Calu3 (cell line): ENCODE results near the gene LIX1L. TPM values are rescaled to one million over a fixed set of nuclear protein-coding genes. Genes with fewer than 3 reads are reported as not detected.

Source experiments
- BruUV-seq: library from RNA; stranded (reverse); fragments of 400-500 nt; replicated peaks from 2 replicates; lab custom pipeline; 2021; lab: Mats Ljungman, UMichigan
- CTCF ChIA-PET: fragments of 300-600 bp; sonication (Branson Sonifier 250); formaldehyde crosslinking; loops from one replicate; lab custom pipeline; 2022; ENCODE audit warnings: antibody characterized with exemption; lab: Charles Lee
- DNase-seq: peaks from one replicate; pipeline ENCODE4 v3.0.0; 2022
- H3K27ac Mint-ChIP-seq: one replicate; pipeline ENCODE4 v1.8.0; 2022; ENCODE audit warnings: mixed read lengths; ENCODE audit not compliant: unreplicated experiment
- H3K27me3 Mint-ChIP-seq: one replicate; pipeline ENCODE4 v1.8.0; 2022; ENCODE audit warnings: mixed read lengths; ENCODE audit not compliant: unreplicated experiment
- H3K36me3 Mint-ChIP-seq: one replicate; pipeline ENCODE4 v1.8.0; 2022; ENCODE audit warnings: mild to moderate bottlenecking, moderate library complexity, mixed read lengths; ENCODE audit not compliant: insufficient read depth, unreplicated experiment
- H3K4me1 Mint-ChIP-seq: one replicate; pipeline ENCODE4 v1.8.0; 2022; ENCODE audit warnings: mild to moderate bottlenecking, low read depth, mixed read lengths; ENCODE audit not compliant: unreplicated experiment
- H3K4me3 Mint-ChIP-seq: one replicate; pipeline ENCODE4 v1.8.0; 2022; ENCODE audit warnings: mild to moderate bottlenecking, low read depth, moderate library complexity, mixed read lengths; ENCODE audit not compliant: unreplicated experiment
- H3K9me3 Mint-ChIP-seq: one replicate; pipeline ENCODE4 v1.8.0; 2022; ENCODE audit warnings: low read depth, mixed read lengths; ENCODE audit not compliant: unreplicated experiment
- intact Hi-C: fragments of 100-400 bp; cut with micrococcal nuclease; formaldehyde crosslinking; loops from one replicate; pipeline ENCODE4 v1.10.0; 2022; ENCODE audit not compliant: unreplicated experiment
- total RNA-seq: library from RNA; stranded (reverse); gene quantifications from 2 replicates; pipeline ENCODE4 v1.2.3, GENCODE V29; 2022
- TF ChIP-seq, protein P1 (sequence below): fragments of 200-600 bp; IDR thresholded peaks from one replicate; pipeline ENCODE4 v1.8.0; 2022; ENCODE audit warnings: antibody characterized with exemption; ENCODE audit not compliant: unreplicated experiment

Gene LIX1L
- total RNA-seq, 1 experiment from 2014 or later, result 7.2 TPM

DNA sequence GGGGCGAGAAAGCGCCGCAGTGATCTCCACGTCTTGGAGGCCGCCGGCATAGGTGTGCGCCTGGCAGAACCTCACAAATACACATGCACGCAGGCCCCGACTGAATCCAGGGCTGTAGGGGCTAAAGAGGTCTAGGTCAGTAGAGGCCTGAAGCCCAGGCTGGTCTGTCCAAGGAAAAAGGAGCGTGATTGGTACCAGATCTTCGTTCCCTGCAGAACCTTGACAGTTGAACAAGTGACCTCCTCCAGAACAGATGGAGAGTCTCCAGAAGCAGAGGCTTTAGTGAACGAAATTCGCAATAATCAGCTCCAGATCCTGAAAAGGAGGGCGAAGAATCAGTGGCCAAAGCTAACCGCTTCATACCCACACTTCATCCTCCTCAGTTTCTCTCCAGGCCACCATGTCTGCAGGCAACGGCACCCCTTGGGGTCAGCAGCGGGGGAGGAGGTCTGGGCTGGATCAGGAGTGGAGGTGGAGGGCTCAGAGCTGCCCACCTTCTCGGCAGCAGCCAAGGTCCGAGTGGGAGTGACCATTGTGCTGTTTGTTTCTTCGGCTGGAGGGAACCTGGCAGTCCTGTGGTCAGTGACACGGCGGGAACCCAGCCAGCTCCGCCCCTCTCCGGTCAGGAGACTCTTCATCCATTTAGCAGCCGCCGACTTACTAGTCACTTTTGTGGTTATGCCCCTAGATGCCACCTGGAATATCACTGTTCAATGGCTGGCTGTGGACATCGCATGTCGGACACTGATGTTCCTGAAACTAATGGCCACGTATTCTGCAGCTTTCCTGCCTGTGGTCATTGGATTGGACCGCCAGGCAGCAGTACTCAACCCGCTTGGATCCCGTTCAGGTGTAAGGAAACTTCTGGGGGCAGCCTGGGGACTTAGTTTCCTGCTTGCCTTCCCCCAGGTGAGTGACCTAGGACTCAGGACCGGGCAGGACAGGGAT, 38.6 kb downstream of the LIX1L start:
- Mint-ChIP-seq H3K36me3 (peaks cover 39% of the 10 kb centered on the region), H3K9me3 (no peaks in the 10 kb centered on the region), H3K4me3 (peak overlapping the region; percentile 74), H3K4me1 (peaks cover 15% of the 10 kb centered on the region), H3K27ac (peak overlapping the region; percentile 78), H3K27me3 (no peaks in the 10 kb centered on the region)
- TSS peak; percentile 37 for BruUV-seq
- CTCF ChIA-PET, result interaction anchor here (0.5 to 2.0 kb wide), 9 partner anchors 8 to 117 kb away, joined by 3 to 18 read pairs (median 3); partner anchors contain the start of genes ANKRD34A, NUDT17, PIAS3 and POLR3GL
- TF ChIP-seq, protein P1, sequence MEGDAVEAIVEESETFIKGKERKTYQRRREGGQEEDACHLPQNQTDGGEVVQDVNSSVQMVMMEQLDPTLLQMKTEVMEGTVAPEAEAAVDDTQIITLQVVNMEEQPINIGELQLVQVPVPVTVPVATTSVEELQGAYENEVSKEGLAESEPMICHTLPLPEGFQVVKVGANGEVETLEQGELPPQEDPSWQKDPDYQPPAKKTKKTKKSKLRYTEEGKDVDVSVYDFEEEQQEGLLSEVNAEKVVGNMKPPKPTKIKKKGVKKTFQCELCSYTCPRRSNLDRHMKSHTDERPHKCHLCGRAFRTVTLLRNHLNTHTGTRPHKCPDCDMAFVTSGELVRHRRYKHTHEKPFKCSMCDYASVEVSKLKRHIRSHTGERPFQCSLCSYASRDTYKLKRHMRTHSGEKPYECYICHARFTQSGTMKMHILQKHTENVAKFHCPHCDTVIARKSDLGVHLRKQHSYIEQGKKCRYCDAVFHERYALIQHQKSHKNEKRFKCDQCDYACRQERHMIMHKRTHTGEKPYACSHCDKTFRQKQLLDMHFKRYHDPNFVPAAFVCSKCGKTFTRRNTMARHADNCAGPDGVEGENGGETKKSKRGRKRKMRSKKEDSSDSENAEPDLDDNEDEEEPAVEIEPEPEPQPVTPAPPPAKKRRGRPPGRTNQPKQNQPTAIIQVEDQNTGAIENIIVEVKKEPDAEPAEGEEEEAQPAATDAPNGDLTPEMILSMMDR, result no peak
- intact Hi-C loops, result no loop called here
- DNase-seq, result peak; percentile 70

DNA sequence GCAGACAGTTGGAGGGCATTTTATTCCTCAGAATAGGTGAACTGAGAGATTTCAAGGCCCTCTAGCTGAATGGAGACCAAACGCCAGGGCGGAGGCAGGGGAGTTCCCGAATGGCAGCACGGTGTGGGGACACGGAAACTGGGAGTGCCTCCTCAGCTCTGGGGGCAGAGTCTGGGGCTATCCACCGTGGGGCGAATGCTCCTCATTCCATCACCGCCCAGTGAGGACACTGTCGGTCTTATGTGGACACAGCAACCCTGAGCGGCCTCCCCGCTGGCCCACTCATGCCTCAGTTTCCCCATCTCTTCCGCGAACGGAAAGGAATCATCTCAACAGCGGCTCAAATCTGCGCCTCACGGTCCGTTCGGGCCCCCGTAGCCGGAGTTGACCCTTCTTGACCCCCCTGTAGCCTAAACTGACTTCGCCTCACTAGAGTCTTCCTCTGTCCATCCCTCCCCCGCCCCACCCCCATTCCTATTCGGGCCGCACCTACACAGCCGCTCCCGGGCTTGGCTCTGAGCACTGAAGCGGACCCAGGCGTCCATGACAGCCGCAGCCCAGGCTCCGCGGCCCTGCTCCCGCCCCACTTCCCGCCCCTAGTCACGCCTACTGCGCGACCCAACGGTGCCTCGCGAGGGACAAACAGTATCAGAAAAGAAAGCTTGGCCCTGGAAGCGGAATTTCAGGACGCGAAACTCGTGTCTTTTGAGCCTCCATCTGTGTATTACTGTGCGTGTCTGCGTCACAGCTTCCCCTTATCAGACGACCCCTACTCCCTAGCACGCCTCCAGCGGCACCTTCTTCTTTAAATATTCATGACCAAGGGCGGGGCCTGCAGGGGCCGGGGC, 39.4 kb downstream of the LIX1L start, which contains the start of gene PEX11B:
TSS of gene PEX11B (minus strand) at position 574 of the 848 bp plus-strand sequence. CDS start at position 545, 29 bp downstream.
- CTCF ChIA-PET, result interaction anchor here (0.5 to 2.0 kb wide), 6 partner anchors 9 to 73 kb away, joined by 3 to 18 read pairs (median 6); partner anchors contain the start of genes NUDT17, PIAS3 and RBM8A
- Mint-ChIP-seq H3K4me1 (peaks cover 15% of the 10 kb centered on the region), H3K27ac (peak within 1 kb of the TSS; percentile 78), H3K9me3 (no peaks in the 10 kb centered on the region), H3K36me3 (peaks cover 39% of the 10 kb centered on the region), H3K4me3 (peak within 1 kb of the TSS; percentile 74), H3K27me3 (no peaks in the 10 kb centered on the region)
- no TSS peak for BruUV-seq
- DNase-seq, result peak; percentile 90
- TF ChIP-seq, protein P1, result no peak
- intact Hi-C loops, result no loop called here

DNA sequence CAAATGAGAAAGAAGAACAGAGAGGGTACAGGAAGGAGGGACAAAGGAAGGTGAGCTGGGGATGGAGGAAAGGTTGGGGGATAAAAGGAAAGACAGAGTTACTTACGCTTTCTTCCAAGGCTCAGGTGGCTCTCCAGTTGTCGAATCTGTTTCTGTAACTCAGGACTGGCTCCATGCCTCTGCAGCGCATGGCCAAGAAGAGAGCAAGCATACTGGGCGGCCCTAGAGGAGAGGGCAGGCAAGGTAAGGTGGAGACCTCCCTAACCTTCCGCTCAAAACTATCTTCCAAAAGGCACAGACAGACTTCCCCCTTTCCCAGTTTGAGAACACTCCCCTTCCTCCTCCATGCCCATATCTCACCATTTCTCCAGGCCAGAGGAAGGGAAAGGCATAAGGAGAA, 40.2 kb downstream of the LIX1L start:
- no TSS peak for BruUV-seq
- Mint-ChIP-seq H3K4me1 (peaks cover 15% of the 10 kb centered on the region), H3K36me3 (peaks cover 33% of the 10 kb centered on the region), H3K27ac (peak overlapping the region; percentile 78), H3K9me3 (no peaks in the 10 kb centered on the region), H3K4me3 (peak overlapping the region; percentile 74), H3K27me3 (no peaks in the 10 kb centered on the region)
- no peak for DNase-seq
- TF ChIP-seq, protein P1, result no peak
- CTCF ChIA-PET, result no interaction called here
- intact Hi-C loops, result no loop called here

DNA sequence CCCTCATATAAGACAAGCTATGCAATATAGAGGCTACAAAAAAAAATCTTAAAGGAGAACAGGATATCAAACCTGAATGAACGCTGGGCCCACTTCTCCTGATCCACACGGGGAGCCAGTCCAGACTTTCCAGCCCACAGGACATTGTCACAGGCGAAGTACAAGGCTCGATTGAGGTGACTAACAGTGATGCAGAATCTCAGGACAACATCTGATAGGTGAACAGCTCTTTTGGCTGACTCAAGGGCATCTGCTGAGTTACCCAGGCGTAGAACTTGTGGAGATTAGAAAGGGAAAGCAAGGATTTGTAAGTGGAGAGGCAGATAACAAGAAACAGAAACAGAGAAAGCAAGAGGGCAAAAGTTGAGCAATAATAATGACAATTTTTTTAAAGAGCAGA, 41.1 kb downstream of the LIX1L start:
- Mint-ChIP-seq H3K9me3 (no peaks in the 10 kb centered on the region), H3K36me3 (peaks cover 33% of the 10 kb centered on the region), H3K4me1 (peaks cover 15% of the 10 kb centered on the region), H3K27ac (no peak overlapping the region), H3K4me3 (peak overlapping the region; percentile 74), H3K27me3 (no peaks in the 10 kb centered on the region)
- CTCF ChIA-PET, result interaction anchor here (0.9 to 1.1 kb wide), 2 partner anchors 11 to 19 kb away, joined by 3 read pairs; partner anchors contain the start of gene RBM8A
- intact Hi-C loops, result no loop called here
- TF ChIP-seq, protein P1, result no peak
- BruUV-seq, result no TSS peak
- DNase-seq, result no peak
